GM21723 (cell line): ENCODE results near the gene FAM72C.
"Not testable (repeated sequence)": the region's sequence is repeated elsewhere in the genome, so short reads cannot be mapped to it uniquely, and the experiment has no call there.

Source experiments
- ATAC-seq: cut with Tn5 transposase; IDR thresholded peaks from one replicate; pipeline ENCODE4 v1.9.1; 2021; ENCODE audit warnings: mild to moderate bottlenecking, moderate library complexity; ENCODE audit not compliant: unreplicated experiment

FAM72C gene

DNA sequence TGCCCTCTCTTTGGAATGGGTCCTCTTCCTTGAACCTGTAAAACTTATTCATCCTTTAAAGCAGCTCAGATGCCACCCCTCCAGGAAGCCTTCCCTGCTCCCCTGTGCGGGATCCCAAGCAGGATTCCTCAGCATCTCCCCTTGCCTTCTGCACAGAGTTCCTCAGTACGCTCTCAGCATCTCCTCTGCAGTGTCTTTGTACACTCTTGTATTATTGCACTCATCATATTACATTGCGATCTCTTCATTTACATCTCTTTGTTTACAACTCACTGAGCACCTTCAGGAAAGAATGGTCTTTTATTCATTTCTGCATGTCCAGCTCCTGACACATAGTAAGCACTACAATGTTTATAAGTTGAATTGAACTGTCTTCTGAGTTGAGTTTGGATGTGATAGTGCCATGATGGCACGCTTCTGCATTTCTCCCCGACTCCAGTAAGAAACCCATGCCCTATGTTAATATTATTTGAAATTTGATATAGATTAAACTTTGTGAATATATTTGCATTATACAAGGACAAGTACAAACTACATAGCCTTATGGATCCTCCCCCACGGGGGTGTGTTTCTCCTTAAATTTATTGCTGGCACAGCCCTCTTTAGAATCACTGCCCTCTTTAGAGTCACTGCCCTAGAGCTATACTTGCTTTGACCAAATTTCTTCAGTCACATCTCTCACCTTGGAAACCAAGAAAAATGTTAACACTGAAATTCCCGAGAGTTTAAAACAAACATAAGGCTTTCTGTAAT, 13.1 kb upstream of the FAM72C start:
- not testable (repeated sequence) for ATAC-seq

DNA sequence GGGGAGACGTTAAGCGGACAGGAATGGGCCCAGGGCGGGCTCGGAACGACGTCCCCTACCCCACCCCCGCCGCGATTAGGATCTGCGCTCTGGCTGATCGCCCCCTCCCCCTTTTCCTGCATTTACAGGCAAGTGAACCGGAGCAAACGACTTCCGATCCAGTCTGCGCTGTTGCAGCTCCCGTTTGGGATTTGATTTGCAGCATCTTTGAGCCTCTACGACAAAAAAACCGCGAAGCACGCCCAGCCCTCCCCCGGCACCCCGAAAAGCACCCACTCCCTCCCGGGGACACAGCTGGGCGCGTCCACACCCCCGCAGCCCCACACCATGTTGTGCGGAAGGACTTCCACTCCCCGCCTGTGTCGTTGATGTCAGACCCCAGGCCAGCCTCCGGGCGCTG, 2.6 kb upstream of the FAM72C start:
- ATAC-seq, result not testable (repeated sequence)

DNA sequence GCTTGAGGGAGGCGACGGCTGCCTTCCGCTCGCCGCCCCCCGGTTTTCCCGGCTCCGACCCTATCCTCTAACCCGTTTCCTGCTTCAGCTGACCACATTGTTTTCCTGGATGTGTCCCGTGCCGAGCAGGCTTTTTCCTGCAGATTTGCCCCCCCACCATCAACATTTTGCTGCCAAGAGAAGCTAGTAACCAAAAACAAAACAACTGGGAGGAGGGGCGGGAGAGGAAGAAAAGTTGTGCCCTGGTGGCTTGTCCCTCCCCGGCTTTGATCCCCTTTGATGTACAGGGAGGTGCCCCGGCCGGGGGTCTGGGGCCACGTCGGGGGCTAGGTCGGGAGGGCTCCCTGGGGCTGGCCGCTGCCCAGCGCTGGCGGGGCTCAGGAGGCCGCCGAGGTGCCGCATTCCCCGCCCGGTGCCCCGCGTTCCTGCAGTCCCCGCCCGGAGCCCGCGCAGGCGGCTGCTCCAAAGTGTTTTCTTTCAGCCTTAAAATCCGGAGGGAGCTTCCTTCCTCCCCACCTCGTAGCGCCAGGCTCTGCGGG, 2.2 kb upstream of the FAM72C start:
- ATAC-seq, result not testable (repeated sequence)

DNA sequence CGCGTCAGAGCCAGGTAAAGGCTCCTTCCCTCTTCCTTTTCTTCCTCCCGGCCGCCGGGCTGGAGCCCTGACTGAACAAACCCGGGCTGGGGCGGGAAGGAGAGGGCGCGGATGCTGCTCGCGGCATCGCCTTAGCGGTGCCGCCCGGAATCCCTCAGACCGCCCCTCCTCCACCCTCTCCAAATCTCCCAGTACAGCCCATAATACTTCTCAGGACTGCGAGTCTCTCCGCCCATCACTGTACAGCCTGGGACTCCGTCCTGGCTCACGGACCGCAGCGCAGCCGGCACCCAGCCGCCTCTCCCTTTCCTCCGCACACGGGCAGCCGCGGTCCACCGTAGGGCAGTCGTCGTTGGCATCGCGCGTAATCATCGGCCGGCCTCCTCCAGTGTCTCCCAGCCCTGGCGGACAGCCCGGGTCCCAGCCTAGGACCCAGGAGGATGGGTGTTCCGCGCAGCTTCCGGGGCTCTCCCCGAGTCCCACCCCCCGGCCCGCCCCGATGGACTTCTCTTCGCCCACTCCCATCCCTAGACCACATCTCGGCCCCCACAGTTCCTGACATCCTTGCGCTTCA, 1.1 kb upstream of the FAM72C start:
- ATAC-seq, result peak; percentile 12

DNA sequence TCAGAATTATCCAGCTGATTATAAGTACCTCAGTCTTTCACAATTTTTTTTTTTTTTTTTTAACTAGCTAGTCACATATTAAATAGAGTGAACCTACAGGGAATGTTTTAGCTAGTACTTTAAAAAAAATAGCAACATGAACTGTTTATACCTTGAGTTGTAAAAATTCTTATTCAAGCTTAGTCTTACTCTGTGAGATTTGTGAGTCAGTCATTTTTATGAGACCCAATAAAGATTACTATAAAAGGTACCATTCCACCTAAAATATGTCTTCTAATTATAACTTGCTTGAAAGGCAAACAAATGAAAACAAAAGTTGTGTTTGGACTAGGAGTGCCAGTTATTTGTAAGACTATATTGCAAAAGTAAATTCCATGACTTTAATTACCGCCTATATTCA, 5.9 kb downstream of the FAM72C start:
- ATAC-seq, result not testable (repeated sequence)

DNA sequence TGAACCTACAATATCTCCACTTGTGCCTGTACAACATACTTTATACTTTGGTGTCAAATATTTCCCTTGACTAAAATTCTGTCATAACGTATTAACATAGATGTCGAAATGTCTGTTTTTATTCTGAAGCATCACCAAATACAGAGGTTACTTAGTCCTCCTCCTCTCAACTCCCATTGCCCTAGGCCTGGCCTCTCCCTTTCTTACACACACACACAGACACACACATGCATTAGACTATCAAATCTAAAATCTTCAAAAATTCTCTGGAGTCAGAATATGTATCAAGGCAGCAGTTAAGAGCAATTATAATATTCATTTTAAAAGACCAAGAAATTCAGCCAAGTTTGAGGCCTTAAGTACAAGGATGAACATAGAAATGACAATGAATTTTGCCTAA, 7.5 kb downstream of the FAM72C start:
- not testable (repeated sequence) for ATAC-seq

DNA sequence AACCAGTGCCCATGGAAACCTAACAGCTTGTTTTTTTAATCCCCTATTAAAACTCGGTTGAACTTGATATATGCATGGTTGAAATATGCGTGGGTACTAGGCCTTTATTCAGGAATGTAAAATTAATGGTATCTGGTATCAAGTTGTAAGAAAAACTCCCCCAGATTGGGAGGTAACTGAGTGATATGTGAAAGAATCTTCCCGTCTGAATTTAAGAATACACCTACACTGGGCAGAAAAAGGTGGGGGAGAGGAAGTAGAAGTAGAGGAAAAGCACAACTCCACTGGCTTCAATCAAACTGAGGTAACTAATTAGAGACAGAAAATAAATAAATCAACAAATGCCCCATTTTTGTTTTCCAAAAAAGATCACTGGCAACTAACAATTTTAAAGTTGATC, 15.9 kb downstream of the FAM72C start:
- ATAC-seq, result not testable (repeated sequence)

DNA sequence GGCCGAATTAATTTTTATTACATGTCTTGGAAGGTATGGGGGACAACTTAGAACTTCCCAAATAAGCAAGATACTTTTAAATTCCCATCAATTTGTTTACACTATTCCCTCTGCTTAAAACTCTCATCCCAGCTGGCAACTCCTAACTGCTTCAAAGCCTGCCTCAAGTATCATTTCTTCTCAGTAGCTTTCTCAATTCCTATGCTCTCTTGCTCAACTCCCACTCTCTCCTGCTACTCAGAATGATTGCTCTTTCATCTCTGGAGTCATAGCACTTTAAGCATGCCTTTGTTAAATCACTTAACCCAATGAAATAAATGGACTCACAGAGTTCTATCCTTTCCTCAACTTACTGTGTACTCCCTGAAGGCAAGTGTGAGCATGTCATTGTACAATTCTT, 18.9 kb downstream of the FAM72C start:
- ATAC-seq, result not testable (repeated sequence)

DNA sequence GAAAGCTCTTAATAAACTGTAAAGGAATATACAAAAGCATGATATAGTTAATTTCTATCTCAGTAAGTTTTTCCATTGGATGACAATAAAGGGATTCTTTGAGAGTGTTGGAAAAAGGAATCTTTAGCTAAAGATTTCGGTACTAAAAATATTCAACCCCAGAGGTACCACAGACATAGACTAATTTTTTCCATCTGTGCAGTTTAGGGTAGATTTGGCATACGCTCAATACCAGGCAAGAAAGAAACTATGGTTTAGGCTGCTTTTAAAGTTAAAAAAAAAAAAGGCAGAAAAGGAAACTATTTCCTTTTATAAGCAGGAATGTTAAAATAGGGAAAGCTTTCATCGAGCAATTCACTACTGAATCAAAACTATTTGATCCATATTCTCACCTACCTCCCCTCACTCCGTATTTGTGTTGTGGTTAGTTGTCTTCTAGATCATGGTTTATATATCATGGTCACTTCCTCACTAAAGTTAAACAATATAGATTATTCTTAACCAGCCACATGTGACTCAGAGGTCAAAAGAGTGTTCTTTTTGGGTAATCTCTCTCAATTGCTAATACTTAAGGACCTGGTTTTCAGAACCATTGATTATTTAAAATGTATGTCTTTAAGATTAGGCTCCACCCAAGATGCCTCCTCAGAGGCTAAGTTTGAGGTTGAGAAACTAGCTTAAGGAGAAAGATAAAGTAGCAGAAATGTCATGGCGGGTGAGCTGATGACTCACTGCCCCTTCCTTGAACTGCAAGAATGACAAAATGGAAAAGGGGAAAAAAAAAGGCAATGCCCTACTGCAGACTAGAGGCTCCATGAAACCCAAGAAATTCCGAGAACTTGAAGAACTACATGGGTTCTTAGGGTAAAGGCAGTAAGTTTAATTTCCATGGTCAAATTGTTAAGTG, 20.0 kb downstream of the FAM72C start:
- not testable (repeated sequence) for ATAC-seq

DNA sequence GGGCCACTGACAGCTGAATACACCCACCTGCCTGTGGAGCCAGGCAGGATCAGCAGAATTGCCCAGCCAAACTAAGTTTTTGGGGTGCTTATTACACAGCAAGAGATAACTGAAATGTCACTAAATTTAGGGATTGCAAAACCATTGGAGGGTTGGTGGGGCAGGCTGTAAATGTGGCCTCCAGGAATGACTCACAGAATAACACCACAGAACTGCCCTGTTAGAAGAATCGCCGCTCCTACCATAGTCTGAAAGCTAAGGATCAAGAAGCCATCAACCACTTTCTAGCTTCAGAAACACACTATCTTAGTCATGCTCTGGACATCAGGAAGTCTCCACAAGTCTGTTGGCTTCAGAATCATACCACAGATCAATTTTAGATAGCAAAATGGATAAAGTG, 24.0 kb downstream of the FAM72C start:
- not testable (repeated sequence) for ATAC-seq

DNA sequence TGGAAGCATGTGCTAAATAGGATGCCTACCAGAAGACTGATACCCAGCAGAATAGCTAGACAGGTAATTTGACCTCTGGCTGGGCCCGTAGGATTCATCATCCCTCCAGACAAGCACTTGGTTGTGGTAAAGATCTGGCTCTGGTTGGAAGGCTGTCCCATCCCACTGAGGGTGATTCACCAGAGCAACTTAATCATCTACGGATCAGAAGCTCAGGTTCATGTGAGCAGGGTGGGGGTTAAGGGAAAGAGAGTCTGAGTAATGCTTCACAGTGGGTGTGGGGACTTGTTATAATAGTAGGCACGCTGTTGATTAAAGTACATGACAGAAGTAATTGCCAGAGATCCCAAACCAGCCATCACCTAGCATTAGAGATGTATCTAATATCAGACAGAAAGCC, 26.5 kb downstream of the FAM72C start:
- not testable (repeated sequence) for ATAC-seq

DNA sequence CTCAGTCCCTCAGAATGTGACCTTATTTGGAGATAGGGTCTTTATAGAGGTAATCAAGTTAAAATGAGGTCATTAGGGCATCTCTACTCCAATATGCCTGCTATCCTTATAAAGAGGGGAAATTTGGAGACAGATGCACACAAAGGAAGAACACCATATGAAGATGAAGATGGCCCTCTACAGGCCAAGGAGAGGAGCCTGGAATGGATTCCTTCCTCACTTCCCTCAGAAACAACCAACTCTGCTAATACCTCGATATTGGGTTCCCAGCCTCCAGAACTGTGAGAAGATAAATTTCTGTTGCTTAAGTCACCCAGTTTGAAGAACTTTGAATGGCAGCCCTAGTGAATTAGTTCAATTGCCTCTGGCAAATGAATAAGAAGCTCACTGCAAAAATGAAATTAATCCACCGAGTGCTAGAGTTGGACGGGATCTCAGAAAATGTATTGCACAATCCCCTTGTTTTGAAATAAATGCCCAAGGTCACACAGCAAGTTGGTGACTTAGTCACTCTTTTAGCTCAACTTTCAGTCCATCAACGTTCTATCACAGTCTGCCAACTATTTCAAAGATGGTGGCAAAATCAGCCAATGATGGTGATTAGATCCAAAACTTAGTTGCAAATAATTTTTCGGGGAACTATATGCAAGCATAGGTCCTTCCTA, 27.1 kb downstream of the FAM72C start:
- not testable (repeated sequence) for ATAC-seq

DNA sequence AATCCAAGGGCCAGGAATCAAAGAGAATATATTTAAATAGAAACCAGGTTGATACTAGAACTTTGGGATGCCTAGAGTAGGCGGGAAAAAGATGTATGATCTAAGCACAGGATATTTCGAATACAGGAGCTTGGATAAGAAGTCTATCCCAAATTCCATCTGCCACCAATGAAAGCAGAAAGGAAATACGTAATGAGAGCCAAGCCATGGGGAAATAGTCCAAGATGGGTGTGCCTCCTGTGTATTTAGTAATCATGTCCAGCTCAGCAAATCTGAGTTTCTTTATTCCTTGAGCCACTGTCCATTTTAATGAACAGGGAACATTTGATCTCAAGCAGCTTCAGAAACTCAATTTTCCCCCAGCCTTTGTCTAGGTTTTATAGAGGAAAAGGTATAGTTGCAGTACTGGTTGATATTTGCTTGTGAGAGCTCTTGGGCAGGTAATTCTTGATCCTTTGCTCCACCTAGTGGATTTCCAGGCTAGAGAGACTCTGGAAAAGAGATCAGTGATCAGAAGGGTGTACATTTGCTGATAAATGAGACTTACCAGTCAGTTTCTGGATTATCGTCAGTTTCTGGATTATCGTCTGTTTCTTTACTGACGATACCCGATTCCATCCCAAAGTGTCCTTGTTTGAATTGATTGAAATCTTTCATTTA, 28.3 kb downstream of the FAM72C start:
- not testable (repeated sequence) for ATAC-seq

DNA sequence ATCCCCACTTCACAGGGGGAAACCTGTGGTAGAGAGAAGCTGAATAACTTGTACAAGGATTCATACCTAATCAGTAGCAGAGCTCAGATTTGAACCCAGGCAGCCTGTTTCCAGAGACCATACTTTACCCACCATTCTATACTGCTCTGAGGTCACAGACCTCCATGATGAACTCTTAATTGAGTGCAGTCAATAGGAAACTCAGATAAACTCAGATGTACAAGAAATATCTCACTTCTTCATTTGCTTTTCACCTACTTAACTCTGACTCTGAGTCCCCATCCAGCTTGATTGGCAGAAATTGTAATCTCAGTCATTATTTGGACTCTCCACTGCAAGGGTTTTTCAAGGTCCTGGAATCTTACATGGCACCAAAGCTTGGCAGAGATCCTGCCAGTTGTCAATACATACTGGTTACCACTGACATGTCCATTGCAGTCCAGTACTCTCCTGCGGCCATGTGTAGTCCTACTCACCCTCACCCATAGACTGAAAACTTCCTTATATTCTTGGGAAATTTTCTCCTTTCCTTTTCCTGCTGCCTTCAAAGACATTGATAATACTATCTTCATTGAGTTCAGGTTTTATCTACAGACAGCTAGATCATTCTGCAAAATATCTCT, 29.4 kb downstream of the FAM72C start:
- not testable (repeated sequence) for ATAC-seq

DNA sequence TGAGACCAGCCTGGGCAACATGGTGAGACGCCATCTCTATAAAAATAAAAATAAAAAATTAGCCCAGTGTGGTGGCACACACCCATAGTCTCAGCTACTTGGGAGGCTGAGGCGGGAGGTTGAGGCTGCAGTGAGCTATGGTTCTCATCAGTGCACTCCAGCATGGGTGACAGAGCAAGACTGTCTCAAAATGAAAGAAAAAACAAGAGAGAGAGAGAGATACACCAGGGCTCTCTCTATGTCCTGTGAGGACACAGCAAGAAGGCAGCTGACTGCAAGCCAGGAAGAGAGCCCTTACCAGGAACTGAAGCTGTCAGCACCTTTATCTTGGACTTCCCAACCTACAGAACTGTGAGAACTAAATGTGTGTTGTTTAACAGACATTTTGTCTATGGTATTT, 32.1 kb downstream of the FAM72C start:
- not testable (repeated sequence) for ATAC-seq

DNA sequence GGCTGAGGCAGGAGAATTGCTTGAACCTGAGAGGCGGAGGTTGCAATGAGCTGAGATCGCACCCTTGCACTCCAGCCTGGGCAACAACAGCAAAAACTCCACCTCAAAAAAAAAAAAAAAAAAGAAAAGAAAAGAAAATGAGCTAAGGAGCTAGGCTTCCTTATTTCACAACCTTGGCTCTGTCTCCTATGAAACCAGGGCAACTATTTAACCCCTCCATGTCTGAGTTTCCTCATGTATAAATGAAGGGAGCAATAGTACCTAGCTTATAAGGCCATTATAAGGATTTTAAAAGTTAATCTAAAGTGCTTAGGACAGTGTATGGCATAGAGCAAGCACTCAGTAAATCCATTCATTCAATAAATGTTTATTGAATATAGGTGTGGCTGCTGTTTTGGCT, 32.9 kb downstream of the FAM72C start:
- not testable (repeated sequence) for ATAC-seq

DNA sequence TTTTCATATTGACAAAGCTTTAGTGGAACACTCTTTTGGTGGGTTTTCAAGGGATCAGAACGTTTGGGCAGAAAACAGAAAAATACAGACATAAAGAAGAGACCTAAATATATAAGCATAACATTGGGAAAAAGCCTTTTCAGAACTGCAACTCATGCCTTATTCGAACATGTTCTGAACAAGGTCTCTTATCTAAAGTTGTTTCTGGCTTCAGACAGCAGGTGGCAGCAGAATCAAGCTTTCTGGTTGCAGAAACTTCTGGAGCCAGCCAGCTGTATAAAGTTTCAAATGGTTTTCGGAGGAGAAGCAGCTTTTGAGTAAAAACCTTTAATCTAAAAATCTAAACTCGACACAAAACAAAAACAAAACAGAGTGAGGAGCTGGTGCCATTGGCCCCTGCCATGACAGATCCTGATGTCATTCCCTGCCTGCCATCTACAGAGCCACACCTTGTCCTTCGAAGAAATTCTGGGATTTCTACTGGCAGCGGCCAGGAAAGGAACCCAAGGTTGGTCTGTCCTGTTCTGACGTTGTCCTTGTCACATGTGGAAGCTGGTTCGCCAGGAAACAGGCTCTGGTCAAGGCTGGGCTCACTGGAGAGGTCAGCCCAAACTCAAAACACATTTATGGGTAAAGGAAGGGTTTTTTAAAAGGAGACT, 35.2 kb downstream of the FAM72C start:
- ATAC-seq, result not testable (repeated sequence)

DNA sequence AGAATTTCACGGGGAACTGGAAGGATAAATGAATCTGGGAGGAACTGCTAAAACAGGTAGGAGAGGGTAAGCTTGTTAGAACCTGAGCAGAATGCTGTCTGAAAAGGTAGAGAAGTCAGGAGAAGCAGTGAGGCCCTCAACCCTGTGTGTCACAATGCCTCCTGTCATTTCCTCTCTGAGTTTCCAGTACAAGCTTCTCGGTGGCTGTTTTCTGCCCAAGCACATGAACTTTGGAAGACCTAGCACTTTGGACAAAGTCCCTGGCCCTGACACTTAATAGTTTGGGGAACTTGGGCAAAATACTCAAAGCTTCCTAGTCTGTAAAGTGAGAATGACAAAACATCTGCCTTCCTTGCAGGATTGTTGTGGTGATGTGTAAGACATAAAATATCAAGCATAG, 52.7 kb downstream of the FAM72C start:
- not testable (repeated sequence) for ATAC-seq

DNA sequence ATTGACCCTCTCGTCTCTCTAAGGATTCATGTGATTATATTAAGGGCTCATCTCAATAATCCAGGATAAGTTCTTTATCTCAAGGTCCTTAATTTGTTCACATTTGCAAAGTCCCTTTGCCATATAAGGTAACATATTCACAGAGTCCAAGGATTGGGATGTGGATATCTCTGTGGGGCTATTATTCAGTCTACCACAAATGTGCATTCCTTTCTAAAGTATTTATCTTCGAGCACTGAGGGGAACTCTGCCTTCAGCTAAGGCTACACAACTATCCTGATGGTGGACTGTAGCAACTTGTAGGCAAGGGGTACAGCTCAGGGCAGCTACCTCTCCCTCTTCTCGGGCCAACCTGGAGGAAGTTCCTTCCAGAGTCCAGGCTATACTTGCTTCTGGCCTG, 53.2 kb downstream of the FAM72C start:
- not testable (repeated sequence) for ATAC-seq
